GM18868 (cell line): ENCODE data around the gene DEFB131B.
"Not testable (repeated sequence)": the region's sequence is repeated elsewhere in the genome, so short reads cannot be mapped to it uniquely, and the experiment has no call there.

Source experiments
- ATAC-seq: cut with Tn5 transposase; IDR thresholded peaks from one replicate; pipeline ENCODE4 v1.9.1; 2021; ENCODE audit warnings: mild to moderate bottlenecking, moderate library complexity; ENCODE audit not compliant: unreplicated experiment

The DEFB131B gene

GRCh38 chr11:71910775-71911174 is 32.5 kb downstream of the DEFB131B start:
- ATAC-seq: not testable (repeated sequence)

DNA sequence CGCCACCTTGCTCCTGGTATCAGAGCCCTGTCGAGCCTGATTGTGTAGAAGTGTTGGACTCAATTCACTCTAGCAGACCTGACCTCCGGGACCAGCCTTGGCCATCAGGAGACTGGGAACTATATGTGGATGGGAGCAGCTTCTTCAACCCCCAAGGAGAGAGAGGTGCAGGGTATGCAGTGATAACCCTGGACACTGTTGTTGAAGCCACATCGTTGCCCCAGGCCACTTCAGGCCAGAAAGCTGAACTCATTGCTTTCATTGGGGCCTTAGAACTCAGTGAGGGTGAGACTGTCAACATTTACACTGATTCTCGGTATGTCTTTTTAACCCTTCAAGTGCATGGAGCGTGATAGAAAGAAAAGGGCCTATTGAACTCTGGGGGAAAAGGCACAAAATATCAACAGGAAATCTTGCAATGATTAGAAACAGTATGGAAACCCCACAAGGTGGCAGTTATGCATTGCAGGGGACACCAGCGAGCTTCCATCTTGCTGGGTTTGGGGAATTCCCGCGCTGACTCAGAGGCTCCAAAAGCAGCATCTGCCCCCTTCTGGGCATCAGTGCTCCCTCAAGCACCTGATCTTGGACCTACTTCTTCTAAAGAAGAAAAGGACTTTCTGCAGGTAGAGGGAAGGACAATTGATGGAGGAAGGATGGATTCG is 33.2 kb downstream of the DEFB131B start:
- ATAC-seq: not testable (repeated sequence)

DNA sequence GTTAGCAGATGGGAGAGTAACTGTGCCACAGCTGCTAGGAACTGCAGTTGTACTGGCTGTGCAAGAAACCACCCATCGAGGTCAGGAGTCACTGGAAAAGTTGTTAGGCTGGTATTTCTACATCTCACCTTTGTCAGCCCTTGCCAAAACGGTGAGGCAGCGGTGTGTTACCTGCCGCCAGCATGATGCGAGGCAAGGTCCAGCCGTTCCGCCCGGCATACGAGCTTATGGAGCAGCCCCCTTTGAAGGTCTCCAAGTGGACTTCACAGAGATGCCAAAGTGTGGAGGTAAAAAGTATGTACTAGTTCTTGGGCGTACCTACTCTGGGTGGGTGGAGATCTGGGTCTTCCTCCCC is 33.7 kb downstream of the DEFB131B start:
- ATAC-seq: not testable (repeated sequence)

GRCh38 chr11:71913756-71914526 is 35.7 kb downstream of the DEFB131B start:
- ATAC-seq: no peak

GRCh38 chr11:71914617-71915189 is 36.5 kb downstream of the DEFB131B start:
- no peak for ATAC-seq

DNA sequence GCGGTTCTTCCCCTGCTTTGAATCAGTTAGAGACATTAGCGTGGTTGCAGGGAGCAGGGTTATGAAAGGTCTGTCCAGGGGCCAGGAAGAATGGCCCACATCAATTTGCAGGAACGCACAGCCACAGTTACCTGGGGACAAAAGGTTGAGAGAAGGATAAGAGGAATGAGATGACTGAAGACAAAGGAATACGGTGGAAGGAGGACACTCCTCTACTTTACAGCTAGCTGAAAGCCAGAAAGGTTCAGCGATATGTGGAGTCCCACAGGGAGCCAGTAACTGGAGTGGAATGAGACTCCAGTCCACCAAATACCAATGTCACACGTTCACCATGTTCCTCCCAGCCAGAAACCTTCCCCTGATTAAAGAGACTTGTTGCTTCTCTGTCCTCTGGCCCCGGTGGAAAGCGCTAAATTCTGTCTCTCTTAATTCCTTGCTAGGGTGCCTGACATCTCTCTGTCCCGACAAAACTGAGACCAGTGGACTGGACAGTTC is 39.4 kb downstream of the DEFB131B start:
- ATAC-seq: no peak

- ATAC-seq: peak; percentile 58
Observed at GRCh38 chr11:71927820-71928736, 49.8 kb downstream of the DEFB131B start, which contains the start of gene XNDC1N. Gene XNDC1N (minus strand): TSS chr11:71928594. CDS start chr11:71923353, 5,241 bp downstream.

DNA sequence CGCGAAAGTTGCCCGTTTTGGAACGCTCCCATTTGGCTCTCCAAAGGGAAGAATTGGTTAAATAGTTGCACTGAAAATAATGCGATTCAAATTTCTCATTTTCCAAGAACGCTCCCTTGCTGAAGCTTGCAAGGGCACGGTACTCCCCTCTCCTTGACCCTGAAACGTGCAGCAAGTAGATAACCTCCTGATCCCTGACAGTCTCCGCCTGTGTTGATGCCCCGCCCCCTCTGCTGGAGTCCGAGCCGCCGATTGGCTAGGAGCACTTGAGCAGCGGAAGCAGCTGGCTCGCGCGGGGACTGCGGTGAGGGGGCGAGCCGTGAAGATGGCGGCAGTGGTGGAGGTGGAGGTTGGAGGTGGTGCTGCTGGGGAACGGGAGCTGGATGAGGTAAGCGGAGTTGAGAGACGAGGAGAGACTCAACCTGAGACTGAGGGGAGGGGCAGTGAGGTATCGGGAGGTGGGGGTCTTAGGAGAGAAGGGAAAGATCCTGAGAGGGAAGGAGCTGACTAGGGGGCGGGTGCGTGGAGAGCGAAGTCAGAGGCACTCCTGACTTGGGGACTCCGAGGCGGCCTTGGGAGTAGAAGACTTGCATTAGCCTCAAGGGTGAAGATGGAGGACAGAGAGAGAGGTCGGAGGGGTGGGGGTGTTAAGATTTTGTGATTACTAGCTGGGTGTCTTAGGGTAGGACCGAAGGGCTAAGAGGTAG is 50.6 kb downstream of the DEFB131B start, which contains the start of gene RNF121:
RNF121 (plus strand) TSS at position 310 of the 707 bp plus-strand sequence; CDS start at position 326, 16 bp downstream.
- ATAC-seq: peak; percentile 75

DNA sequence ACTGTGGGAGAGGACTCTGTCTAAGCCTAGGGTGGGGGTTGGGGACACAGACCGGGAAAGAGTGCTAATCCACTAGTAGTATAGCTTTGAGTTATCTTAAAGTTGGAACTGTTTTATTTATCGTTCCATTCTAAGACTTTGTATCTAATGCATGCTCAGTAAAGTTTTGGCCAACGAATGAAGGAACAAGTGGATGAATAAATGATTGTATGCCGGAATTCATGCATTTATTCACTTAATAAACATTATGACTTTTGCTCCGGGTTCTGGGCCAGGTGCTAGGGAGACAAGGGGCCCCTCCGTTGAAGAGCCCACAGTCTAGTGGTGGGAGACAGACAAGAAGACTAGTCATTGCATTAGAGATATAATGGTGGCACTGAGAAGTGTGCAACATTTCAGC is 51.2 kb downstream of the DEFB131B start:
- ATAC-seq: no peak

GRCh38 chr11:71930556-71931244 is 52.4 kb downstream of the DEFB131B start:
- ATAC-seq: no peak

DNA sequence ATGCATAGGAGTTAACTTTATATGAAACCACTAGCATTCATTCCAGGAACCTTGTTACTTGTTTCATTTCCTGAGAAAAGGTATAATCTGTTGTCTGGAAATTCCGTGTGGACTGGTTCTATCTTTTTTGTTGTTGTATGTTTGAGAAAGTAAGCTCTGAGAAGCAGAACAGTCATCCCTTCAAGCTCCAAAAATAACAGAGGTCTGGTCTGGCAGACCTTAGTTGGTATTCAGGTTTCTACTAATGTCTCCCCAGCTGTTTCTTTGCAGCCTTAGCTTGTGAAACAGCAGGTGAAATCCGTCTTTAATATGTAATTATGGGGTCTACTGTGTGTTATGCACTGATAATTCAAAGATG is 53.0 kb downstream of the DEFB131B start:
- ATAC-seq: no peak

- no peak for ATAC-seq
Observed at GRCh38 chr11:71933141-71933933, 55.1 kb downstream of the DEFB131B start.
